22Rv1 (cell line): ENCODE results near the gene PIM2.
"Not testable (repeated sequence)": the region's sequence is repeated elsewhere in the genome, so short reads cannot be mapped to it uniquely, and the experiment has no call there.

Source experiments
- CTCF ChIP-seq: fragments of 450-650 bp; IDR thresholded peaks from 2 replicates; pipeline ENCODE4 v1.5.1; 2017; ENCODE audit warnings: mild to moderate bottlenecking
- ZFX ChIP-seq: fragments of 450-650 bp; IDR thresholded peaks from 2 replicates; pipeline ENCODE4 v1.6.1; 2017; ENCODE audit warnings: antibody characterized with exemption, borderline replicate concordance

- TF ChIP-seq CTCF, ZFX: not testable (repeated sequence)
Measured at GRCh38 chrX:48876944-48877343, 41.9 kb downstream of the PIM2 start.
